GM23338 (cell line): Measurements from ENCODE around the gene DENND4A. TPM values are rescaled to one million over a fixed set of nuclear protein-coding genes. Genes with fewer than 3 reads are reported as not detected.

Experiments used
- ATAC-seq: fragments of 200-7000 bp; cut with Tn5 transposase; 3 replicates; pipeline ENCODE4 v1.9.1; 2020
- DNase-seq: peaks from one replicate; pipeline ENCODE4 v3.0.0-alpha.2; 2015; ENCODE audit warnings: low spot score
- H2AFZ ChIP-seq: fragments of 200-600 bp; sonication (generic); 2 replicates; pipeline ENCODE4 v1.8.0; 2016; ENCODE audit warnings: antibody characterized with exemption, mild to moderate bottlenecking, moderate library complexity
- H3F3A ChIP-seq: fragments of 200-600 bp; sonication (generic); replicated peaks from 2 replicates; pipeline ENCODE4 v1.8.0; 2017; ENCODE audit warnings: antibody characterized with exemption, mixed run types, low read depth
- H3K27ac ChIP-seq: fragments of 200-600 bp; sonication (generic); 2 replicates; pipeline ENCODE4 v1.6.1; 2016; ENCODE audit warnings: low read depth
- H3K27me3 ChIP-seq: fragments of 200-600 bp; sonication (generic); 2 replicates; pipeline ENCODE4 v1.8.0; 2016; ENCODE audit warnings: mild to moderate bottlenecking, mixed run types, moderate library complexity; ENCODE audit not compliant: insufficient read depth
- H3K36me3 ChIP-seq: fragments of 200-600 bp; sonication (generic); 2 replicates; pipeline ENCODE4 v1.8.0; 2016; ENCODE audit warnings: mild to moderate bottlenecking; ENCODE audit not compliant: insufficient read depth
- H3K4me1 ChIP-seq: fragments of 200-600 bp; sonication (generic); 2 replicates; pipeline ENCODE4 v1.8.0; 2016; ENCODE audit warnings: mild to moderate bottlenecking, moderate library complexity; ENCODE audit not compliant: insufficient read depth
- H3K4me2 ChIP-seq: fragments of 200-600 bp; sonication (generic); 2 replicates; pipeline ENCODE4 v1.7.1; 2017; ENCODE audit warnings: mixed run types
- H3K4me3 ChIP-seq: fragments of 200-600 bp; sonication (generic); 2 replicates; pipeline ENCODE4 v1.6.1; 2016; ENCODE audit warnings: mixed run types
- H3K79me2 ChIP-seq: fragments of 200-600 bp; sonication (generic); replicated peaks from 2 replicates; pipeline ENCODE4 v1.8.0; 2017; ENCODE audit warnings: mild to moderate bottlenecking; ENCODE audit not compliant: insufficient read depth
- H3K9me2 ChIP-seq: fragments of 200-600 bp; sonication (generic); 2 replicates; pipeline ENCODE4 v1.8.0; 2017; ENCODE audit not compliant: insufficient read depth
- H4K20me1 ChIP-seq: fragments of 200-600 bp; sonication (generic); replicated peaks from 2 replicates; pipeline ENCODE4 v1.8.0; 2017; ENCODE audit warnings: mild to moderate bottlenecking; ENCODE audit not compliant: insufficient read depth
- H3K27ac Mint-ChIP-seq: 2 replicates; pipeline ENCODE4 v1.8.0; 2020; ENCODE audit warnings: inconsistent platforms, mild to moderate bottlenecking, moderate library complexity, mixed read lengths
- H3K27me3 Mint-ChIP-seq: 3 replicates; pipeline ENCODE4 v1.8.0; 2022; ENCODE audit warnings: low read depth, mild to moderate bottlenecking, moderate library complexity, mixed read lengths, inconsistent platforms; ENCODE audit not compliant: insufficient read depth, poor library complexity
- H3K36me3 Mint-ChIP-seq: 3 replicates; pipeline ENCODE4 v1.8.0; 2021; ENCODE audit warnings: low read depth, mild to moderate bottlenecking, inconsistent platforms, moderate library complexity, mixed read lengths
- H3K4me1 Mint-ChIP-seq: 3 replicates; pipeline ENCODE4 v1.8.0; 2020; ENCODE audit warnings: mild to moderate bottlenecking, inconsistent platforms, mixed read lengths
- H3K4me3 Mint-ChIP-seq: 3 replicates; pipeline ENCODE4 v1.8.0; 2021; ENCODE audit warnings: moderate library complexity, mild to moderate bottlenecking, inconsistent platforms, mixed read lengths
- H3K9me3 Mint-ChIP-seq: 3 replicates; pipeline ENCODE4 v1.8.0; 2020; ENCODE audit warnings: moderate library complexity, mild to moderate bottlenecking, inconsistent platforms, mixed read lengths
- CREB1 ChIP-seq: fragments of 250-450 bp; sonication (Bioruptor Pico); IDR thresholded peaks from 2 replicates; pipeline ENCODE4 v1.5.0; 2020; ENCODE audit warnings: low read depth, mild to moderate bottlenecking, moderate library complexity
- EZH2 ChIP-seq: fragments of 200-600 bp; sonication (generic); IDR thresholded peaks from one replicate; pipeline ENCODE4 v1.8.0; 2017; ENCODE audit warnings: antibody characterized with exemption, mild to moderate bottlenecking, low read depth; ENCODE audit not compliant: unreplicated experiment
- EZH2phosphoT487 ChIP-seq: fragments of 200-600 bp; sonication (generic); IDR thresholded peaks from one replicate; pipeline ENCODE4 v1.8.1; 2018; ENCODE audit warnings: antibody characterized with exemption; ENCODE audit not compliant: unreplicated experiment
- JUNB ChIP-seq: IDR thresholded peaks from one replicate; pipeline ENCODE4 v1.6.1; 2016; ENCODE audit warnings: antibody characterized with exemption; ENCODE audit not compliant: unreplicated experiment
- NANOG ChIP-seq: IDR thresholded peaks from 2 replicates; pipeline ENCODE4 v1.6.1; 2016; ENCODE audit warnings: antibody characterized with exemption, borderline replicate concordance
- STAT1 ChIP-seq: IDR thresholded peaks from one replicate; pipeline ENCODE4 v1.6.1; 2016; ENCODE audit warnings: antibody characterized with exemption; ENCODE audit not compliant: unreplicated experiment
- ZNF114 ChIP-seq: fragments of 250-450 bp; sonication (Bioruptor Pico); IDR thresholded peaks from 2 replicates; pipeline ENCODE4 v1.5.0; 2020; ENCODE audit warnings: mild to moderate bottlenecking, moderate library complexity
- ZNF331 ChIP-seq: fragments of 250-450 bp; sonication (Bioruptor Pico); IDR thresholded peaks from 2 replicates; pipeline ENCODE4 v1.5.0; 2020; ENCODE audit warnings: low read depth, mild to moderate bottlenecking, moderate library complexity
- polyA plus RNA-seq: library from polyadenylated mRNA; unstranded; fragments of >200 nt; fragmentation: Nextera tagmentation; extraction: Ambion mirVana; gene quantifications from 2 replicates; pipeline ENCODE4 v1.2.1, GENCODE V29; 2016
- total RNA-seq: library from RNA; depleted of rRNA; stranded (reverse); fragments of >200 nt; shearing (Covaris generic); gene quantifications from 2 replicates; pipeline ENCODE4 v1.2.3, GENCODE V29; 2014
- TF ChIP-seq, protein P1 (sequence below): fragments of 250-450 bp; sonication (Bioruptor Pico); IDR thresholded peaks from 2 replicates; pipeline ENCODE4 v1.5.0; 2020; ENCODE audit warnings: mild to moderate bottlenecking, moderate library complexity
- TF ChIP-seq, protein P2 (sequence below), 2 experiments: fragments of 200-600 bp in 1 of 2; sonication (generic) in 1 of 2; conservative IDR thresholded peaks; 2 replicates each; pipeline versions ENCODE4 v1.5.1 to v1.6.1; 2016 to 2017; ENCODE audit warnings: antibody characterized with exemption in 2 of 2, low read depth in 2 of 2, mild to moderate bottlenecking in 2 of 2, moderate library complexity in 1 of 2
- TF ChIP-seq, protein P3 (sequence below): IDR thresholded peaks from 2 replicates; pipeline ENCODE4 v1.6.1; 2016; ENCODE audit warnings: antibody characterized with exemption

Gene DENND4A
- total and polyA plus RNA-seq, 2 experiments from 2014 or later, result 3.4 to 9.0 TPM

DNA sequence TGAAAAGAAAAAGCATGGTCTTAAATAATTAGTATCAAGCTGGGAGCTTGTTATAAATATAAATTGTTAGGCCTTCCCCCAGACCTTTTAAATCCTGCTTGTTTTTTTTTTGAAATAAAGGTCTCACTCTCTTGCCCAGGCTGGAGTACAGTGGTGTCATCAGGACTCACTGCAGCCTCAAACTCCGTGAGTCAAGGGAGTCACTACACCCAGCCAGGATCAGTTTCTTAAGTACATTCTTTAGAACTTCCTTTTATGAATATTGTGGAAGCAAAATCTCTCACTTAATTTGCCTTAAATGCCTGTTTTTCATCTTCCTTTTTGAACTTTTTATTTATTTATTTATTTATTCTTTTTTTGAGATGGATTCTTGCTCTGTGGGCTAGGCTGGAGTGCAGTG lies 20.8 kb upstream of the DENND4A start:
- no peak overlapping the region for H3K27ac Mint-ChIP-seq
- H3K36me3 ChIP-seq, result no peaks in the 10 kb centered on the region; the same call in 1 of the 2 replicates
- H3K4me1 ChIP-seq, result no peaks in the 10 kb centered on the region
- TF ChIP-seq, protein P1, sequence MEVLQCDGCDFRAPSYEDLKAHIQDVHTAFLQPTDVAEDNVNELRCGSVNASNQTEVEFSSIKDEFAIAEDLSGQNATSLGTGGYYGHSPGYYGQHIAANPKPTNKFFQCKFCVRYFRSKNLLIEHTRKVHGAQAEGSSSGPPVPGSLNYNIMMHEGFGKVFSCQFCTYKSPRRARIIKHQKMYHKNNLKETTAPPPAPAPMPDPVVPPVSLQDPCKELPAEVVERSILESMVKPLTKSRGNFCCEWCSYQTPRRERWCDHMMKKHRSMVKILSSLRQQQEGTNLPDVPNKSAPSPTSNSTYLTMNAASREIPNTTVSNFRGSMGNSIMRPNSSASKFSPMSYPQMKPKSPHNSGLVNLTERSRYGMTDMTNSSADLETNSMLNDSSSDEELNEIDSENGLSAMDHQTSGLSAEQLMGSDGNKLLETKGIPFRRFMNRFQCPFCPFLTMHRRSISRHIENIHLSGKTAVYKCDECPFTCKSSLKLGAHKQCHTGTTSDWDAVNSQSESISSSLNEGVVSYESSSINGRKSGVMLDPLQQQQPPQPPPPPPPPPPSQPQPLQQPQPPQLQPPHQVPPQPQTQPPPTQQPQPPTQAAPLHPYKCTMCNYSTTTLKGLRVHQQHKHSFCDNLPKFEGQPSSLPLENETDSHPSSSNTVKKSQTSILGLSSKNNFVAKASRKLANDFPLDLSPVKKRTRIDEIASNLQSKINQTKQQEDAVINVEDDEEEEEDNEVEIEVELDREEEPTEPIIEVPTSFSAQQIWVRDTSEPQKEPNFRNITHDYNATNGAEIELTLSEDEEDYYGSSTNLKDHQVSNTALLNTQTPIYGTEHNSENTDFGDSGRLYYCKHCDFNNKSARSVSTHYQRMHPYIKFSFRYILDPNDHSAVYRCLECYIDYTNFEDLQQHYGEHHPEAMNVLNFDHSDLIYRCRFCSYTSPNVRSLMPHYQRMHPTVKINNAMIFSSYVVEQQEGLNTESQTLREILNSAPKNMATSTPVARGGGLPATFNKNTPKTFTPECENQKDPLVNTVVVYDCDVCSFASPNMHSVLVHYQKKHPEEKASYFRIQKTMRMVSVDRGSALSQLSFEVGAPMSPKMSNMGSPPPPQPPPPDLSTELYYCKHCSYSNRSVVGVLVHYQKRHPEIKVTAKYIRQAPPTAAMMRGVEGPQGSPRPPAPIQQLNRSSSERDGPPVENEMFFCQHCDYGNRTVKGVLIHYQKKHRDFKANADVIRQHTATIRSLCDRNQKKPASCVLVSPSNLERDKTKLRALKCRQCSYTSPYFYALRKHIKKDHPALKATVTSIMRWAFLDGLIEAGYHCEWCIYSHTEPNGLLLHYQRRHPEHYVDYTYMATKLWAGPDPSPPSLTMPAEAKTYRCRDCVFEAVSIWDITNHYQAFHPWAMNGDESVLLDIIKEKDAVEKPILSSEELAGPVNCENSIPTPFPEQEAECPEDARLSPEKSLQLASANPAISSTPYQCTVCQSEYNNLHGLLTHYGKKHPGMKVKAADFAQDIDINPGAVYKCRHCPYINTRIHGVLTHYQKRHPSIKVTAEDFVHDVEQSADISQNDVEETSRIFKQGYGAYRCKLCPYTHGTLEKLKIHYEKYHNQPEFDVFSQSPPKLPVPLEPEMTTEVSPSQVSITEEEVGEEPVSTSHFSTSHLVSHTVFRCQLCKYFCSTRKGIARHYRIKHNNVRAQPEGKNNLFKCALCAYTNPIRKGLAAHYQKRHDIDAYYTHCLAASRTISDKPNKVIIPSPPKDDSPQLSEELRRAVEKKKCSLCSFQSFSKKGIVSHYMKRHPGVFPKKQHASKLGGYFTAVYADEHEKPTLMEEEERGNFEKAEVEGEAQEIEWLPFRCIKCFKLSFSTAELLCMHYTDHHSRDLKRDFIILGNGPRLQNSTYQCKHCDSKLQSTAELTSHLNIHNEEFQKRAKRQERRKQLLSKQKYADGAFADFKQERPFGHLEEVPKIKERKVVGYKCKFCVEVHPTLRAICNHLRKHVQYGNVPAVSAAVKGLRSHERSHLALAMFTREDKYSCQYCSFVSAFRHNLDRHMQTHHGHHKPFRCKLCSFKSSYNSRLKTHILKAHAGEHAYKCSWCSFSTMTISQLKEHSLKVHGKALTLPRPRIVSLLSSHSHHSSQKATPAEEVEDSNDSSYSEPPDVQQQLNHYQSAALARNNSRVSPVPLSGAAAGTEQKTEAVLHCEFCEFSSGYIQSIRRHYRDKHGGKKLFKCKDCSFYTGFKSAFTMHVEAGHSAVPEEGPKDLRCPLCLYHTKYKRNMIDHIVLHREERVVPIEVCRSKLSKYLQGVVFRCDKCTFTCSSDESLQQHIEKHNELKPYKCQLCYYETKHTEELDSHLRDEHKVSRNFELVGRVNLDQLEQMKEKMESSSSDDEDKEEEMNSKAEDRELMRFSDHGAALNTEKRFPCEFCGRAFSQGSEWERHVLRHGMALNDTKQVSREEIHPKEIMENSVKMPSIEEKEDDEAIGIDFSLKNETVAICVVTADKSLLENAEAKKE (CRISPR knock-in tag), result no peak
- TF ChIP-seq, protein P2, sequence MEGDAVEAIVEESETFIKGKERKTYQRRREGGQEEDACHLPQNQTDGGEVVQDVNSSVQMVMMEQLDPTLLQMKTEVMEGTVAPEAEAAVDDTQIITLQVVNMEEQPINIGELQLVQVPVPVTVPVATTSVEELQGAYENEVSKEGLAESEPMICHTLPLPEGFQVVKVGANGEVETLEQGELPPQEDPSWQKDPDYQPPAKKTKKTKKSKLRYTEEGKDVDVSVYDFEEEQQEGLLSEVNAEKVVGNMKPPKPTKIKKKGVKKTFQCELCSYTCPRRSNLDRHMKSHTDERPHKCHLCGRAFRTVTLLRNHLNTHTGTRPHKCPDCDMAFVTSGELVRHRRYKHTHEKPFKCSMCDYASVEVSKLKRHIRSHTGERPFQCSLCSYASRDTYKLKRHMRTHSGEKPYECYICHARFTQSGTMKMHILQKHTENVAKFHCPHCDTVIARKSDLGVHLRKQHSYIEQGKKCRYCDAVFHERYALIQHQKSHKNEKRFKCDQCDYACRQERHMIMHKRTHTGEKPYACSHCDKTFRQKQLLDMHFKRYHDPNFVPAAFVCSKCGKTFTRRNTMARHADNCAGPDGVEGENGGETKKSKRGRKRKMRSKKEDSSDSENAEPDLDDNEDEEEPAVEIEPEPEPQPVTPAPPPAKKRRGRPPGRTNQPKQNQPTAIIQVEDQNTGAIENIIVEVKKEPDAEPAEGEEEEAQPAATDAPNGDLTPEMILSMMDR (conservative IDR thresholded peaks at IDR 0.05; ENCODE audit: low read depth in 2 of 2), result no peak
- ATAC-seq, result no peak
- H4K20me1 ChIP-seq, result no peaks in the 10 kb centered on the region
- no peaks in the 10 kb centered on the region for H3K4me1 Mint-ChIP-seq
- no peak overlapping the region for H3K4me2 ChIP-seq
- H3K27me3 Mint-ChIP-seq, result no peaks in the 10 kb centered on the region
- peaks cover 4% of the 10 kb centered on the region for H3K36me3 Mint-ChIP-seq
- H3K9me3 Mint-ChIP-seq, result peaks cover 5% of the 10 kb centered on the region; the same call in 2 of the 3 replicates
- no peak overlapping the region for H3K4me3 ChIP-seq
- no peak overlapping the region for H3K27ac ChIP-seq
- H3F3A ChIP-seq, result no peaks in the 10 kb centered on the region
- H3K27me3 ChIP-seq, result no peaks in the 10 kb centered on the region
- H3K79me2 ChIP-seq, result no peaks in the 10 kb centered on the region
- DNase-seq, result no peak
- no peak overlapping the region for H2AFZ ChIP-seq
- H3K9me2 ChIP-seq, result no peaks in the 10 kb centered on the region
- H3K4me3 Mint-ChIP-seq, result no peak overlapping the region

DNA sequence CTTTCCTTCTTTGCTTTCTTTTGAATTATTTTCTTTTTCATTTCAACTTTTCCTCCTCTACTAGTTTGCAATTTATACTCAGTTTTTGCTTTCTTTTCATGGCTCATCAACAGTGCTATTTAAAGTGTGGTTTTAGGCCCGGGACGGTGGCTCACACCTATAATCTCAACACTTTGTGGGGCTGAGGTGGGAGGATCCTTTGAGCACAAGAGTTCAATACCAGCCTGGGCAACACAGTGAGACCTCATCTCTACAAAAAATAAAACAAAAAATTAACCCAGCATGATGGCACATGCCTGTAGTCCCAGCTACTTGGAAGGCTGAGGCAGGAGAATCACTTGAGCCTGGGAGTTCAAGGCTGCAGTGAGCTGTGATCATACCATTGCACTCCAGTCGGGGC lies 20.4 kb upstream of the DENND4A start:
- H3K79me2 ChIP-seq, result no peaks in the 10 kb centered on the region
- no peak for ATAC-seq
- H3K27ac Mint-ChIP-seq, result no peak overlapping the region
- no peaks in the 10 kb centered on the region for H3K27me3 ChIP-seq
- no peaks in the 10 kb centered on the region for H3K4me1 ChIP-seq
- peaks cover 4% of the 10 kb centered on the region for H3K36me3 Mint-ChIP-seq
- H3K4me2 ChIP-seq, result no peak overlapping the region
- H3K36me3 ChIP-seq, result no peaks in the 10 kb centered on the region; the same call in 1 of the 2 replicates
- H4K20me1 ChIP-seq, result no peaks in the 10 kb centered on the region
- H3K4me3 ChIP-seq, result no peak overlapping the region
- H3K9me2 ChIP-seq, result no peaks in the 10 kb centered on the region
- no peak overlapping the region for H3K27ac ChIP-seq
- no peak overlapping the region for H2AFZ ChIP-seq
- no peaks in the 10 kb centered on the region for H3K4me1 Mint-ChIP-seq
- no peak overlapping the region for H3K4me3 Mint-ChIP-seq
- H3K9me3 Mint-ChIP-seq, result peaks cover 5% of the 10 kb centered on the region; the same call in 2 of the 3 replicates
- H3F3A ChIP-seq, result no peaks in the 10 kb centered on the region
- DNase-seq, result no peak
- no peaks in the 10 kb centered on the region for H3K27me3 Mint-ChIP-seq
- TF ChIP-seq ZNF114 (CRISPR knock-in tag), result no peak
- TF ChIP-seq JUNB, result no peak
- no peak for TF ChIP-seq NANOG
- no peak for TF ChIP-seq CREB1 (CRISPR knock-in tag)
- TF ChIP-seq EZH2, result no peak
- TF ChIP-seq EZH2phosphoT487, result no peak
- TF ChIP-seq ZNF331 (CRISPR knock-in tag), result no peak
- TF ChIP-seq STAT1, result no peak
- TF ChIP-seq, protein P2 (conservative IDR thresholded peaks at IDR 0.05; ENCODE audit: low read depth in 2 of 2), result no peak
- TF ChIP-seq, protein P3, sequence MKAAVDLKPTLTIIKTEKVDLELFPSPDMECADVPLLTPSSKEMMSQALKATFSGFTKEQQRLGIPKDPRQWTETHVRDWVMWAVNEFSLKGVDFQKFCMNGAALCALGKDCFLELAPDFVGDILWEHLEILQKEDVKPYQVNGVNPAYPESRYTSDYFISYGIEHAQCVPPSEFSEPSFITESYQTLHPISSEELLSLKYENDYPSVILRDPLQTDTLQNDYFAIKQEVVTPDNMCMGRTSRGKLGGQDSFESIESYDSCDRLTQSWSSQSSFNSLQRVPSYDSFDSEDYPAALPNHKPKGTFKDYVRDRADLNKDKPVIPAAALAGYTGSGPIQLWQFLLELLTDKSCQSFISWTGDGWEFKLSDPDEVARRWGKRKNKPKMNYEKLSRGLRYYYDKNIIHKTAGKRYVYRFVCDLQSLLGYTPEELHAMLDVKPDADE, result no peak
